ENCODE measurements around the gene HINT2. TPM values are rescaled to one million over a fixed set of nuclear protein-coding genes. Genes with fewer than 3 reads are reported as not detected.

HINT2 gene
- total RNA-seq, 4 donors from 2014 or later = 12.7 to 29.4 (median 18.7) TPM

DNA sequence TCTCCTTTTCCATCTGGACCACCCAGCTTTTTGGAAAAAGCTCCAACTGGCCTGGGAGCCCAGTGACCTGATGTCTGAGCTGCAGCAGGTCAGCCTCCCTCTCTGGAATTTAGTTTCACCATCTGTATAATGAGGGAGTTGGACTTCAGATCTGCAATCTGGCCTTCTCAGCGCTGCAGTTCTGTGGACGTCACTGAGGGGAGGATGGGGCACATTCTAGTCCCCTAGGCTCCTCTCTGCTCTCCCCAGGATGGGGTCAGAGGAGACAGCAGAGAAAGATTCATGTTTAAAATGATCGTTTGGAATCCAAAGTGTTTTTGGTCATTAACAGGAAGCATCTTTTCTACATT is 45.1 kb upstream of the HINT2 start:
- Histone ChIP-seq H3K27me3 (no peaks in the 10 kb centered on the region), H3K4me1 (peaks cover 0 to 15% (median 0%) of the 10 kb centered on the region in 3 donors), H3K9me3 (no peaks in the 10 kb centered on the region), H3K4me3 (no peak overlapping the region), H3K36me3 (peaks cover 0 to 9% of the 10 kb centered on the region in 2 donors), H3K27ac (no peak overlapping the region)
- no peak for TF ChIP-seq EP300 (IDR thresholded peaks at IDR 0.05)
- WGBS, 2 donors (ENCODE audit: low coverage in 1 of 2) = 31 to 50% methylated on average over 1 to 3 of the region's 3 CpGs
- ATAC-seq = peak; percentile 40

DNA sequence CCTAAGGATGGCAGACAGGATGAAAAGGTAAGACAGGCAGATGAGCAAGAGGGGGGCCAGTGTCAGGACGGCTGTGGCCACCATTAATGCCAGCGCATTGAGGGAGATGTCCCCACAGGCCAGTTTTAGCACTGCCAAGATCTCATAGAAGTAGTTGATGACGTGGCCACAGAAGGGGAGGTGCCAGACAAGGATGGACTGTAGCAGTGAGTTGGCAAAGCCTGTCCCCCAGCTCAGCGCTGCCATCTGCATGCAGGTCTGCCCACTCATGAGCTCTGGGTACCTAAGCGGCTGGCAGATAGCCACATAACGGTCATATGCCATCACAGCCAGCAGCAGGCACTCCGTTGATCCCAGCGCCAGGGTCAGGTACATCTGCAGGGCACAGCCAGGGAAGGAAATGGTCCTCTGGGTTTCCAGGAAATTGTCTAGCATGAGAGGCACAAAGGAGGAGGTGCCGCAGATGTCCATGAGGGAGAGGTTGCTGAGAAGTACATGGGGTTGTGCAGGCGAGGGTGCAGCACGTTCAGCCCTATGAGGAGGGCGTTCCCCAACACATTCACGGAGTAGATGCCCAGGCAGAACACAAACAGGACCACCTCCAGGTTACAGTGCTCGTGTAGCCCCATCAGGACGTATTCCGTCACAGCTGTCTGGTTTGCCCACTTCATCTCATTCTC is 44.6 kb upstream of the HINT2 start:
- H3K27ac ChIP-seq = no peak overlapping the region
- H3K27me3 ChIP-seq = no peaks in the 10 kb centered on the region
- no peak overlapping the region for H3K4me3 ChIP-seq
- ATAC-seq = peak; percentile 36
- peaks cover 0 to 13% of the 10 kb centered on the region in 2 donors for H3K36me3 ChIP-seq
- H3K4me1 ChIP-seq = peaks cover 0 to 15% (median 0%) of the 10 kb centered on the region in 3 donors
- WGBS, 2 donors (ENCODE audit: low coverage in 1 of 2) = 29 to 39% methylated on average over 8 to 10 of the region's 16 CpGs
- no peaks in the 10 kb centered on the region for H3K9me3 ChIP-seq
- TF ChIP-seq POLR2AphosphoS5 (IDR thresholded peaks at IDR 0.05) = peak; percentile 20
- TF ChIP-seq POLR2A (IDR thresholded peaks at IDR 0.05) = no peak

DNA sequence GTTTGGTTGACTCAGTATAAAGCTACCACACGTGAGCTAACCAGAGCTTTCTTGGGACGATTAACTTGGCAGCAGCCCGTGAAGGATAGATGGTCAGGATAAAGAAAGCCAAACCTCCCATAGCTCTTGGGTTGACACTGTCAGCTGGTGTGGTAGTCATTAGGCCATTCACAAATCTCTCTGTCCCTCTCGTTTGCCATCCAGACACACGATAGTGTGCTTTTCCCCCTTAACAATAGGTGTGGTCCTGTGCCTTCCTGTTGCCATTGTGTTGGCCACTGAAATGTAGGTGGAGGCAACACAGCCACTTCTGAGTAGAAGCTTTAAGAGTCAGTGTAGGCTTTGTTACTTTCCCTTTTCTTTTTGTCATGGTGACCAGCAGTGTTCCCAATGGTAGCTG is 43.6 kb upstream of the HINT2 start:
- Histone ChIP-seq H3K4me1 (peaks cover 0 to 15% (median 0%) of the 10 kb centered on the region in 3 donors), H3K36me3 (peaks cover 0 to 23% of the 10 kb centered on the region in 2 donors), H3K27me3 (no peaks in the 10 kb centered on the region), H3K27ac (no peak overlapping the region), H3K9me3 (no peaks in the 10 kb centered on the region), H3K4me3 (no peak overlapping the region)
- no peak for TF ChIP-seq POLR2A (IDR thresholded peaks at IDR 0.05)
- TF ChIP-seq POLR2AphosphoS5 (IDR thresholded peaks at IDR 0.05) = no peak
- TF ChIP-seq, protein P1, sequence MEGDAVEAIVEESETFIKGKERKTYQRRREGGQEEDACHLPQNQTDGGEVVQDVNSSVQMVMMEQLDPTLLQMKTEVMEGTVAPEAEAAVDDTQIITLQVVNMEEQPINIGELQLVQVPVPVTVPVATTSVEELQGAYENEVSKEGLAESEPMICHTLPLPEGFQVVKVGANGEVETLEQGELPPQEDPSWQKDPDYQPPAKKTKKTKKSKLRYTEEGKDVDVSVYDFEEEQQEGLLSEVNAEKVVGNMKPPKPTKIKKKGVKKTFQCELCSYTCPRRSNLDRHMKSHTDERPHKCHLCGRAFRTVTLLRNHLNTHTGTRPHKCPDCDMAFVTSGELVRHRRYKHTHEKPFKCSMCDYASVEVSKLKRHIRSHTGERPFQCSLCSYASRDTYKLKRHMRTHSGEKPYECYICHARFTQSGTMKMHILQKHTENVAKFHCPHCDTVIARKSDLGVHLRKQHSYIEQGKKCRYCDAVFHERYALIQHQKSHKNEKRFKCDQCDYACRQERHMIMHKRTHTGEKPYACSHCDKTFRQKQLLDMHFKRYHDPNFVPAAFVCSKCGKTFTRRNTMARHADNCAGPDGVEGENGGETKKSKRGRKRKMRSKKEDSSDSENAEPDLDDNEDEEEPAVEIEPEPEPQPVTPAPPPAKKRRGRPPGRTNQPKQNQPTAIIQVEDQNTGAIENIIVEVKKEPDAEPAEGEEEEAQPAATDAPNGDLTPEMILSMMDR (IDR thresholded peaks at IDR 0.05) = no peak
- no peak for TF ChIP-seq EP300 (IDR thresholded peaks at IDR 0.05)
- ATAC-seq = no peak
- 60 to 80% methylated on average over 1 to 4 of the region's 5 CpGs for WGBS, 2 donors (ENCODE audit: low coverage in 1 of 2)

DNA sequence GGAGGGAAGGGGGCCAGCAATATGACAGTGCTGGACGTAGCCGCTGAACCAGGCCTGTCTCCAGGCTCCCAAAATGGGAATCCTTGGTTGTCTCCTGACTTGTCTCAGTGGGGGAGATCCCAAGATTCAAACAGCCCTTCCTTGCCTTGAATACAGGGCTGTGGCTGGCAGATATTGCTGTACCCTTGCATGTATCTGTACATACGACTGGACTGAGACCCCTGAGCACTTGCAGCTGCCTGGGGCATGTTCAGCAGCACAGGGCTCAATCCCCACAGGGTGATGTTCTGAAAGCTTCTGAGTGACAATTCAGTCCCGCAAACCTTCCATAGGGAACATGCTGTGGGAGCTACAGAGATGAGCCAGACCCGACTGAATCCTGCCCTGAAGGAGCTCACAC is 42.0 kb upstream of the HINT2 start:
- H3K27me3 ChIP-seq = no peaks in the 10 kb centered on the region
- no peak overlapping the region for H3K4me3 ChIP-seq
- 81 to 83% methylated on average over 3 to 5 of the region's 5 CpGs for WGBS, 2 donors (ENCODE audit: low coverage in 1 of 2)
- H3K4me1 ChIP-seq = peaks cover 0 to 15% (median 0%) of the 10 kb centered on the region in 3 donors
- no peak overlapping the region for H3K27ac ChIP-seq
- H3K36me3 ChIP-seq = peaks cover 0 to 39% of the 10 kb centered on the region in 2 donors
- no peaks in the 10 kb centered on the region for H3K9me3 ChIP-seq
- no peak for ATAC-seq
- no peak for TF ChIP-seq EP300 (IDR thresholded peaks at IDR 0.05)
- TF ChIP-seq, protein P1 (IDR thresholded peaks at IDR 0.05) = no peak
- TF ChIP-seq POLR2A (IDR thresholded peaks at IDR 0.05) = no peak
- no peak for TF ChIP-seq POLR2AphosphoS5 (IDR thresholded peaks at IDR 0.05)

DNA sequence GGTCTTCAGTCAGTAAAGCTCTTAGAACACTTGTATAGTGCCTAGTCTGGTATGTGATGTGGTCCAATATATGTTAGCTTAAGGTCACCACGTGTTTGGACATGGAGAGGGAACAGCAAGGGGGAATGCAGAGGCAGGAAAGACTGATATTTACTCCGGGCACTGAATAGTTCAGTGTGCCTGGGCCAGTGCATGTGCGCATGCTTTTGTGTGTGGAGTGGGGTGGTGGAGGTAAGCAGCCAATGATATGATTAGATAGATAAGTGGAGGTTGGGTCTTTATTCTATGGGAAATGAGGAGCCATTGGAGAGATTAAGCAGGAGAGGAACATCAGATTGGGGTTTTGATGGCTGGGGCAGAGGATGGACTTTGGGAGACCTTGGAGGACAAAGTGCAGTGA is 41.4 kb upstream of the HINT2 start:
- ATAC-seq = no peak
- Histone ChIP-seq H3K4me1 (peaks cover 0 to 15% (median 0%) of the 10 kb centered on the region in 3 donors), H3K27ac (no peak overlapping the region), H3K4me3 (no peak overlapping the region), H3K9me3 (no peaks in the 10 kb centered on the region), H3K36me3 (peaks cover 0 to 43% of the 10 kb centered on the region in 2 donors), H3K27me3 (no peaks in the 10 kb centered on the region)
- no peak for TF ChIP-seq POLR2A (IDR thresholded peaks at IDR 0.05)
- WGBS, 2 donors (ENCODE audit: low coverage in 1 of 2) = 48 to 65% methylated on average over 2 to 3 of the region's 3 CpGs

DNA sequence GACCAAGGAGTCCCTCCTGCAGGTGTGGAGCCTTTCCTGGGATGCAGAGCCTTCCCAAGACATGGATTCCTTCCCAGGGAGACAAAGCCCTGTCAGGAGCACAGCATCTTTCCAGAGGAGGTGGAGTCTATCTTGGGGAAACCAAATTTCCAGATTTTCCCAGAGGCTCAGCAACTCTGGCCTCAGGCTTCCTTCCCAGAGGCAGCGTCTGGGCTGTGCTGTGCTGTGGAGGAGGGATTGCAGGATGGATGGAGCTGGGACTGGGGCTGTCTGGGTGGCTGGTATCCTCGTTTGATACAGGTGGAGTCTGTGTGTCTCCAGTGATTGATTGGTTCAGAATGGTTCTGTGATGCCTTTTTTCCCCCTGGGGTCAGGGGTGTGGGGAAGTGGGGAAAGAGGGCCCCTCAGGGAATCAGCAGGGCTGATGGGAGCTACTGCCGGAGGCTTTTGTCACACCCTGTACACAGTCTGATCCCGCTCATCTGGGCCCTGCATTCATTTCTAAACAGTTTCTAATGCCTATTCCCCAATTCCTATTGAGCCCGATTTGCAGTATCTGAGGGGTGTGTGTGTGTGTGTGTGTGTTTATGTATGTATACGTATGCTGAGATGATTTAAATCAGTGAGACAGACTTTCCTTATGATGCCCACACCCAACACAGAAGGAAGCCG is 39.4 kb upstream of the HINT2 start:
- peaks cover 0 to 3% (median 0%) of the 10 kb centered on the region in 3 donors for H3K4me1 ChIP-seq
- TF ChIP-seq, protein P1 (IDR thresholded peaks at IDR 0.05) = no peak
- TF ChIP-seq POLR2AphosphoS5 (IDR thresholded peaks at IDR 0.05) (no peak), POLR2A (IDR thresholded peaks at IDR 0.05) (no peak)
- no peak overlapping the region for H3K4me3 ChIP-seq
- no peaks in the 10 kb centered on the region for H3K9me3 ChIP-seq
- no peak overlapping the region for H3K27ac ChIP-seq
- no peaks in the 10 kb centered on the region for H3K27me3 ChIP-seq
- H3K36me3 ChIP-seq = peaks cover 0 to 43% of the 10 kb centered on the region in 2 donors
- WGBS, 2 donors (ENCODE audit: low coverage in 1 of 2) = 63 to 87% methylated on average over 5 to 7 of the region's 7 CpGs
- ATAC-seq = no peak

All from gastroesophageal sphincter (tissue), 4 donors.